Measurements from ENCODE around the gene ZRANB2. TPM values are rescaled to one million over a fixed set of nuclear protein-coding genes. Genes with fewer than 3 reads are reported as not detected.

Gene ZRANB2
- total RNA-seq, 1 donor from 2014 or later: 30.8 TPM

- Histone ChIP-seq H3K27me3 (ENCODE audit: control insufficient read depth, insufficient read depth, low read length) (peaks cover 21% of the 10 kb centered on the region), H3K4me3 (ENCODE audit: low read depth, low read length) (no peak overlapping the region), H3K36me3 (ENCODE audit: control insufficient read depth, insufficient read depth, low read length) (no peaks in the 10 kb centered on the region)
- FAIRE-seq: no peak
- DNase-seq (ENCODE audit: low read depth): no peak
- TF ChIP-seq CTCF (IDR thresholded peaks at IDR 0.05; ENCODE audit: insufficient read depth, low read length, severe bottlenecking): no peak
Observed at GRCh38 chr1:71043065-71043464, 37.8 kb downstream of the ZRANB2 start.

- no peak for DNase-seq (ENCODE audit: low read depth)
- H3K36me3 ChIP-seq (ENCODE audit: control insufficient read depth, insufficient read depth, low read length): no peaks in the 10 kb centered on the region
- peaks cover 11% of the 10 kb centered on the region for H3K27me3 ChIP-seq (ENCODE audit: control insufficient read depth, insufficient read depth, low read length)
- H3K4me3 ChIP-seq (ENCODE audit: low read depth, low read length): no peak overlapping the region
- no peak for TF ChIP-seq CTCF (IDR thresholded peaks at IDR 0.05; ENCODE audit: insufficient read depth, low read length, severe bottlenecking)
- FAIRE-seq: no peak
Observed at GRCh38 chr1:71041806-71042205, 39.0 kb downstream of the ZRANB2 start.

DNA sequence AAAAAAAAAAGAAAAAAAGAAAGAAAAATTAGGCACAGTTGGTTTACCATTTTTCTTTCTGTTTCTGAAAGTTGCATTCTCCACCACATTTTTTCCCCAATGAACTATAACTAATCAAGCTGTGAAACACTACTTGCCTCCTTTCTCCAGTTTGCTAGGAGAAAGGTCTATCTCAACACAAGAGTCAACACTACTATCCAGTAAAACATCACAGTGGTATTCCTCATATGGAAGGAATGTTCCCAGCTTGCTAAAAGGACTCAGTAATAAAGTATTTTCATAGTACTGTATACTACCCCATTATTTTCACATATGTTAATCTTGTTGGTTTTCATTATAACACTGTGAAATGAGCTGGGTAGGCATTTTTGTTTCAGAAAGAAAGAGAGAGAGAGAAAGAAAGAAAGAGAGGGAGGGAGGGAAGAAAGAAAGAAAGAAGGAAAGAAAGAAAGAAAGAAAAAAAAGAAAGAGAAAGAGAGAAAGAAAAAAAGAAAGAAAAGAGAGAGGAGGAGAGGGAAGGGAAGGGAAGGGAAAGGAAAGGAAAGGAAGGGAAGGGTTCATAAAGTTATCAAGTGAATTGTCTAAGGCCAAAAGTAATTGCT, 41.1 kb downstream of the ZRANB2 start:
- no peak for FAIRE-seq
- no peaks in the 10 kb centered on the region for H3K27me3 ChIP-seq (ENCODE audit: control insufficient read depth, insufficient read depth, low read length)
- TF ChIP-seq CTCF (IDR thresholded peaks at IDR 0.05; ENCODE audit: insufficient read depth, low read length, severe bottlenecking): no peak

GRCh38 chr1:71038942-71039341, 41.9 kb downstream of the ZRANB2 start:
- Histone ChIP-seq H3K27me3 (ENCODE audit: control insufficient read depth, insufficient read depth, low read length) (no peaks in the 10 kb centered on the region), H3K36me3 (ENCODE audit: control insufficient read depth, insufficient read depth, low read length) (no peaks in the 10 kb centered on the region), H3K4me3 (ENCODE audit: low read depth, low read length) (no peak overlapping the region)
- no peak for FAIRE-seq
- no peak for TF ChIP-seq CTCF (IDR thresholded peaks at IDR 0.05; ENCODE audit: insufficient read depth, low read length, severe bottlenecking)
- DNase-seq (ENCODE audit: low read depth): no peak

More for the DNA sequence above, 41.1 kb downstream of the ZRANB2 start:
- no peaks in the 10 kb centered on the region for H3K36me3 ChIP-seq (ENCODE audit: control insufficient read depth, insufficient read depth, low read length)
- DNase-seq (ENCODE audit: low read depth): no peak
- no peak overlapping the region for H3K4me3 ChIP-seq (ENCODE audit: low read depth, low read length)

DNA sequence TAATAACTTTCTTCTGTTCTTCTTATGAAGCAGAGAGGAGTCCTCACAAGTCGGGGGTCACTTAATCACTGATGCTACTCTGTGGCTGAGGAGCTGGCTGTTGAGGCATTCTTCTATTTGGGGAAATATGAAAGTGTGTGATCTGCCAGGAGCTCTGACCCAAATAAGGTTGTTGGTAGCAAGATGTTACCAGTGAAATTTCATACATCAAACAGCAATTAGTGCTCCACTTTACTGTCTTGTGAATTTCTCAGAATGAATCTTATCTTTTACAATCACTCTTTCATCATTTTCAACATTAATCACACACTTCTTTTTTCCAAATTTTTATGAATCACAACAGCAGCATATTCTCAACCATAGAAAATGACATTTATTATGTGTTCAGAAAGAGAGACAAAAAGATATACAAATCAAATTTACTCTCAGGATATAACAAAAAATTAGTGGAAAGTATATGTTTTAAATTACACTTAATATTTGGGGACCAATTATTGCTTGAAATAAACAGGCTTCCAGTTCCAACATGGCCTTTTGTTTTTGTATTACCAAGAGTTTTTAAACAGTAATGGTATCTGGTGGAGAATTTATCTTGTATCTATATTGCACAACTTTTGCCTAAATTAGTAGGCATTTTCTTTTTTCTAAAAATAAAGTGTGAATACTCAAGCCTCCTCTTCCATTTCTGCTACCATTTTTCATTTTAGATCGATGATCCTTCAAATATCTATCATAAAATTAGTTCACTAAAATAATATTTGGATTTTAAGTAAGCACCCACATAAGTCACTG, 42.8 kb downstream of the ZRANB2 start:
- DNase-seq (ENCODE audit: low read depth) (no peak), FAIRE-seq (no peak)
- TF ChIP-seq CTCF (IDR thresholded peaks at IDR 0.05; ENCODE audit: insufficient read depth, low read length, severe bottlenecking): no peak
- no peaks in the 10 kb centered on the region for H3K36me3 ChIP-seq (ENCODE audit: control insufficient read depth, insufficient read depth, low read length)
- H3K27me3 ChIP-seq (ENCODE audit: control insufficient read depth, insufficient read depth, low read length): no peaks in the 10 kb centered on the region
- H3K4me3 ChIP-seq (ENCODE audit: low read depth, low read length): no peak overlapping the region

All from bronchial epithelial cell (primary cell).